AG08395 (cell line): Measurements from ENCODE around the gene CCDC127.
"Not testable (repeated sequence)": the region's sequence is repeated elsewhere in the genome, so short reads cannot be mapped to it uniquely, and the experiment has no call there.

Experiments
- DNase-seq: peaks from one replicate; pipeline ENCODE4 v3.0.0; 2012; ENCODE audit warnings: mixed read lengths, low spot score

CCDC127 gene

DNA sequence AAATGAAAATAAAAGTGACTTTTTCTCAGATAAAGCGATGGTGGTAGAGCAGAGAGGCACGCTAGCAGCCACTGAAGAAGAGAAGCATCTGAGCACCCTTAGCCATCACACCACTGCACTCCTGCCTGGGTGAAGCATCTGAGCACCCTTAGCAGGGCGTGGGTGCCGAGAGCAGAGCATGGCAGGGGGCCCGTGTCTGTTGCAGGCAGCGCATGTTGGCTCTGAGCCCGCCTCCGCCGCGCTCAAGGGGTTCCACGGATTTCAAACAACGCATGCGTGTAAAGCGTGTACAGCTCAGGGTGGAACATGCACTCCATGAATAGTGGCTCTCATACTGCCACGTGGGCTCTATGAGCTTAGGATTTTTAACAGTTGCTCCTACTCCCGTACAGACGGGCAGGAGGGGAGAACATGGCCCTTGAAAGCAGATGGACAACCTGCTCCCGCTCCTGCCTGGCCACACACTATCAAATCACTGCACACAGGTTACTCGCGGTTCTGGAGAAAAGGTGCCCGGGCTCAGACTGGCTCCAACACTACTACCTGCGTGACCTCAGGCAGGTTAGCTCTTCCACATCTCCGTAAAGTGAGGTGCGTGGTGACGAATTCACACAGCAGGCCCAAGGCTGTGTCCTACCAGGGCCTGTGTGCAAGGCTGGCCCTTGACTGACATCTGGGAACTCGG is 14.6 kb downstream of the CCDC127 start:
- DNase-seq = no peak

DNA sequence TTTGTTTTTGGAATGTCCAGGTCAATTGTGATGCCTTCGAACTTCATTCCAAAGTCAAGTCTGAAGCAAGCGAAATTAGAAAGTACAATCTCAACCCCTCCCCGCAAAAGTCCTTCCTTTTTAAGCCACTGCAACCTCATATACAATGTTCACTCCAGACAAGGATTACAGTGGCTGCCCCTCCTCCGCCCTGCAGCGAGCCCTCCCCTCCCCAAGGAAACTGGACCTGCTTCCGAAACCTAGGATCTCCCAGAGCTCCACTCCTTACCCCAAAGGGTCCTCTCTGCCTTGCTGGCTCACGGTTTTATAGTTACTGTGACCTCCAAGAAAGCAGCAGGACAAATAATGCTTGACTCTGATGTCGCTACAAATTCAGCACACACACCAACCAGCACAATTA is 16.3 kb downstream of the CCDC127 start:
- no peak for DNase-seq

DNA sequence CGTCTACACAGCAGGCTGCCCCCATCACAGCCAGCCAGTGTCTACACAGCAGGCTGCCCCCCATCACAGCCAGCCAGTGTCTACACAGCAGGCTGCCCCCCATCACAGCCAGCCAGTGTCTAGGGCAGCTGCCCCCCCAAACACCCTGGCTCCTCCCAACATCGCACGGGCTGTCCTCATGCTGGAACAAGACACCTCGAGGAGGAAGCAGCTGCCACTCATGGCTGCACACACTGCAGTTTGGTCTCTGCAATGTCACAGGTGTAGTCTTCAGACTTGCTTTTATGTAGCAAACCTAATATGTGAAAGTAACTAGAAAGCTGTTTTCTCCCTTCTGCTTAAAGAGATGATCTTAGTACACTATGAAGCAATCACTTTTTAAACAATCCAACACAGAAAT is 17.0 kb downstream of the CCDC127 start:
- no peak for DNase-seq

DNA sequence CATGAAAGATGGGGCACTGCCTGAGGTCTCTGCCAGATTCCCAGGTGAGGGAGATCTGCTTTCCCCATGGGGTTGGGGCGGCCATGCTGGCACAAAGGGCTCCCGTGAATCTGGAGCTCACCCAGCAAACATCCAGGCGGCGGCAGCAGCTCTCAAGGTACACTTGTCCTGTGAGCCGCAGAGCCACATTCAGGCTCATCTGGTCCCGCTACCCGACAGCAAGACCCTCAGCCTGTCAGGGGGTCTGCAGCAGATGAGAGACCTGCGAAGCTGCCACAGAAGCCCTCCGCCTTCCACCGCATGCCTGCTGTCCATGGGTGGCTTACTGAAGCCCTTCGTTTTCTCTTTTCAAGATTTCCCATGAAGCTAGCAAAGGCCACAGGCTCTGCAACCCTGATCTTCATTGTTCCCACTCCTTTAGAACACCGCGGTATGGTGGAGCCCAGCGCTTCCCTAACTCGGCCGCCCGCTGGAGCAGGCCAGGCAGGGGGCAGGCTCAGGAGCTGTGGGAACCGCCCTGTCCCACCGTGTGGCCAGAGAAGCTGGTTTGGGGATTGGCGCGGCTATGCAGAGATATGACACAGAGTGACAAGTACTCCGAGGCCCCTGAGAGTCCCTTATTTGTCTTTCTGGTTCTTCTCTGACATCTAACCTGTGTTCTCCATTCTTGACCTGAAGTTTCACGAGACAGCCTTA is 17.9 kb downstream of the CCDC127 start:
- DNase-seq = no peak

DNA sequence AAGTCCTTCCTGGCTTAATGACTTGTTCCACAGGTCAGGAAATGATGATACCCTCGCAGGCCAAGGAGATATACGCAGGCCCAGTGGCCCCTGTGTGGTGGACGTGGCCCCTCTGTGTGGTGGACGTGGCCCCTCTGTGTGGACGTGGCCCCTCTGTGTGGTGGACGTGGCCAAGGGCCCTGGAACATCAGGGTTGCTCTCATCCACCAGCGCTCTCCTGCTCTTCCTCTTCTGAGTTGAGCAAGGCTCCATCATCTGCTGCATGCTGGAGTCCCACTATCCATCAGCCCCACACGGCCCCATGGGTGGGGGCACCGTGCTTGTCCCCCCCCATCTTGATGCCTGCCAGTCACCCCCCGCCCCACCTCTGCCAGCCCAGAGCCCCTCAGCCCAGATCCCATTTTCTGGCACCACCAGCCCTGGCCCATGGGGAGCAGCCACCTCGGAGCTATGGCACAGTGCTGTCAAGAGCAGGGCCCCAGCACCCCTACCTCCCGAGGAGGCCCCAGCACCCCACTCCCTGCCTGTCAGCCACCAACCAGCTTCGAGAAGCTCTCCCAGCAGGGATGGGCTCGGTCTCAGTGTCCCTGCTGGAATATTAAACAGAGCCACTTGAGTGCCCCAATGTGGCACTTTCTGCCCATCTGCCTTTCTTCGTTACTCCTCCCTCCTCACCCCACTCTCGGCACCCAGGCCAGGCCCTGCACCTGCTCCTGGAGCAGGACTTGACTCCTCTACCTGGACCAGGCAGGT is 18.6 kb downstream of the CCDC127 start:
- no peak for DNase-seq

DNA sequence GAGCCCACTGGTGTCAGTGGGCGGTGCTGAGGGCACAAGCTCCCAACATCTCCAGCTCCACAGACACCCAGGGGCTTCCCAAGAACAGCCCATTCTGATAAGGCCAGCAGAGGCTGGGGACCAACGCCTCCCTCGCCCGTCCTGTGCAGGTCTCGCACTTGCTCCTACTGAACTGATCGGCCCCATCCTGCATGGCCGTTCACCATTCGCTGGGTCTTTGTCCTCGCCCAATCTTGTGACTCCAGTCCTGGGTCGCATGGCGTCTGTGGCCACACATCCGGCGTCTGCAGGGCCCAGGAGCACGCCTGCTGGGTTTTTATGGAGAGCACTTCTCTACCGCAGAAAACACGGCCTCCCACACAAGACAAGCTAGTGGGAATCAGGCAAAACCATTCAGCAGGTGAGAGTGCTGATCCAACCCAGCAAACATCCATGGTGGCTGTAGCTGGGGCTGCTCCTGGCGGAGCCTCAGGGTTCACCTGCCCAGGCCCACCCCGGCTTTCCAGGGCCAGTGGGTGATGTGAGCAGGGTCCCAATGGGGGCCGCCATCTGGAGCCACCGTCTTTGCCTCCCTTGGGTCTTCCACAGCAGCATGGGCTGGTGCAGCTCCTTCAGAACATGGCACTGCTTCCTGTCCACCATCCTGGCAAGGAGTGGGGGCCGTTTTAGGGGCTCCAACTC is 19.3 kb downstream of the CCDC127 start:
- DNase-seq = no peak

DNA sequence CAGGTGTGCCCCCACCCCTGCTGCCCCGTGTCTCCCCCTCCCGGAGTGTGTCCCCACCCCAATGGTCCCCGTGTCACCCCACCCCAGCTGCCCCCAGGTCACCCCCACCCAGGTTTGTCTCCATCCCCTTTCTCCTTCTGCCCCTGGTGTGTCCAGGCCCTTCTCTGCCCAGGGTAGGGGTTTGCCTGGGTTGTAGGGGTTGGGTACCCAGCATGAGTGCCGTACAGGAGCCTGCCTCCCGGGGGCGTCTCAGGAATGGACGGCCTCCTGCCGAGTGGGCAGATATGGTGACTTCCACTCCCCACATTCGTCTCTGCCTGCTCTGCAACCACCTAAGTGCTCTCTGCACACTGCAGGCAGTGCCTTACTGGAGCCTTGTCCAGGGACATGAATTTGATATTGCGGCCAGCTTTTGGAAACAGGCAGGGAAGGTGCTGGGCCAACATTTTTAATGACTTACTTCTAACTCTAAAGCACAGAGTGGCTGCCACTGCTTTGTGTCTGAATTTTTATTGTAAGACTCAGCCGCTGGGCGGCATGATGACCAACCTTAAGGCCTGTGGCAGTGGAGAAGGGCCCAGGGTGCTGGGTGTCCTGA is 20.0 kb downstream of the CCDC127 start:
- no peak for DNase-seq

DNA sequence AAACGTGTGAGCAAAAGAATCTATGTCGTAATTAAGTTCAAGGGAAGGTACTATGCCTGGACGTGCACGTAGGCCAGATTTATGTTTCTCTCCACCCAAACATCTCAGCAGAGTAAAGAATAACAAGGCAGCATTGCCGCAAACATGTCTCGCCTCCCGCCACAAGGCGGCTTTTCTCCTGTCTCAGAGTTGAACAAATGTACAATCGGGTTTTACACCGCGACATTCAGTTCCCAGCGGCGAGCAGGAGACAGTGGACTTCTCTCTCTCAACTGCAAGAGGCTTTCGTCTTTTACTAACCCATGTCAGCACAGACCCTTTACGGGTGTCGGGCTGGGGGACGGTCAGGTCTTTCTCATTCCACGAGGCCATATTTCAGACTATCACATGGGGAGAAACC is 20.9 kb downstream of the CCDC127 start:
- DNase-seq = not testable (repeated sequence)

DNA sequence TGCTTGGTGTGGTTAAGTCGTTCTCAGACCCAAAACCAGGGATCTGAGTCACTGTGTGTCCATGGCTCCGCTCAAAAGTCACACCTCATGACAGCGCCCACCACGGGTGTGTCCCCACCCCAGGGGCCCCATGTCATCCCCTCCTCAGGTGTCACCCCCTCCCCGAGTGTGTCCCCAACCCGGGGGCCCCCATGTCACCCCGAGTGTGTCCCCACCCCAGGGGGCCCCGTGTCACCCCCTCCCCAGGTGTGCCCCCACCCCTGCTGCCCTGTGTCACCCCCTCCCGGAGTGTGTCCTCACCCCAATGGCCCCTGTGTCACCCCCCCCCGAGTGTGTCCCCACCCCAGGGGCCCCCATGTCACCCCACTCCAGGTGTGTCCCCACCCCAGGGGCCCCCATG is 21.6 kb downstream of the CCDC127 start:
- no peak for DNase-seq

DNA sequence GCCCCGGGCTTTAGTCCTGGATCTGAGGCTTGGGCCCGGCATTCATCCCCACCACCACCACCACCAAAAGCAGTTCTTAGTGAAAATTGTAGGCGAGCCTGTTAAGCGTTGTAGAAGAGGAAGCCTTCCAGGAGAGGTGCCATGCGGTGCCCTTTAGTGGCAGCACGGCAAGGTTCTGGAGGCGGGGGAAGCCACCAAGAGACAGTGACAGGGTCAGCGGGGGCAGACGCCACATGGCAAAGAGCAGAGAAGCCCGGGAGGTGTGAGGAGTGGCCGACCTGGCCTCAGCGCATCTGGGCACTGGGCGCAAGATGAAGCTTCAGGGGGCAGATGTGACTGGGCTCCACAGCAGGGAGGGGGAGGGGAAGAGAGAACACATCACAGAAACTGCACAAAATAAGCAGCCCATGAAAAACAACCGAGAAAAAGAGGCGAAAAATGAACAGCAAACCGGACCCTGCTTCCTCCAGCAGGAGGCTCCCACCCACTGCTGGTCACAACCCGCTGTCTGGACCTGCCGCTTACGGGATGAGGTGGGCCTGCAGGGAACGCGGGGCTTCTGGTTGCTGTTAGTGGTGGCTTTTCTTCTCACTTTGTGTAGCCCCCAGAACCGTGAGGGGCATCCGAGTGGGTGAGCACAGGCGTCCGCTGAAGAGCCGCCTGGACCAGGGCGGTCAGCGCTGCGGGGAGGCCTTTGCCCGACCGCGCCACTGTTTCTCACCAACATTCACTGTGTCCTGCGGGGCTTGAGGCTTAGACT is 22.4 kb downstream of the CCDC127 start:
- no peak for DNase-seq

DNA sequence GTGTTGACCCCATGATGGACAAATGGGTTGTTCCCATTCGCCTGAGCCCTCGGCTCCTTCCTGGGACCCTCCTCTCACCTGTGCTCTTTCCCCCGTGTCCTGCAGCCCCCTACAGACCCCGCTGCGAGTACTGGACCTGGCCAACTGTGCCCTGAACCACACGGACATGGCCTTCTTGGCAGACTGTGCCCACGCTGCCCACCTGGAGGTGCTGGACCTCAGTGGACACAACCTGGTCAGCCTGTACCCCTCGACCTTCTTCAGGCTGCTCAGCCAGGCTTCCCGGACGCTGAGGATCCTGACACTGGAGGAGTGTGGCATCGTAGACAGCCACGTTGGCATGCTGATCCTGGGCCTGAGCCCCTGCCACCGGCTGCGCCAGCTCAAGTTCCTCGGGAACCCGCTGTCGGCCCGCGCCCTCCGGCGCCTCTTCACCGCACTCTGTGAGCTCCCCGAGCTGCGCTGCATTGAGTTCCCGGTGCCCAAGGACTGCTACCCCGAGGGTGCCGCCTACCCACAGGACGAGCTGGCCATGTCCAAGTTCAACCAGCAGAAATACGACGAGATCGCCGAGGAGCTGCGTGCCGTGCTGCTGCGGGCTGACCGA is 23.2 kb downstream of the CCDC127 start:
- no peak for DNase-seq

DNA sequence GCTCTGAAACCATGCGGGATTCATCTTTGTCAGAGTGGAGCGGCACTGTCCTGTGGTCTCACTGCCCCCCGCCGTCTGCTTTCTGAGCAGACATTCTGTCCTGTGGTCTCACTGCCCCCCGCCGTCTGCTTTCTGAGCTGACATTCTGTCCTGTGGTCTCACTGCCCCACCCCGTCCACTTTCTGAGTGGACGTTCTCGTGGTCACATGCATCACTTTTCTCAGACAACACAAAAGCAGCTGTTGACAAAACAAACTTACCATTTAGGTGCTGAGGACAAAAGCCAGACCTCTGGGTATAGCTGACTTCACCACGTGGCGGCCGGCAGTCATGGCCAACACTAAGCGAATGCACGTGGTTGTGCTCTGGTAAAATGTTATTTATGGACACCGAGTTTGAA is 23.9 kb downstream of the CCDC127 start:
- no peak for DNase-seq

DNA sequence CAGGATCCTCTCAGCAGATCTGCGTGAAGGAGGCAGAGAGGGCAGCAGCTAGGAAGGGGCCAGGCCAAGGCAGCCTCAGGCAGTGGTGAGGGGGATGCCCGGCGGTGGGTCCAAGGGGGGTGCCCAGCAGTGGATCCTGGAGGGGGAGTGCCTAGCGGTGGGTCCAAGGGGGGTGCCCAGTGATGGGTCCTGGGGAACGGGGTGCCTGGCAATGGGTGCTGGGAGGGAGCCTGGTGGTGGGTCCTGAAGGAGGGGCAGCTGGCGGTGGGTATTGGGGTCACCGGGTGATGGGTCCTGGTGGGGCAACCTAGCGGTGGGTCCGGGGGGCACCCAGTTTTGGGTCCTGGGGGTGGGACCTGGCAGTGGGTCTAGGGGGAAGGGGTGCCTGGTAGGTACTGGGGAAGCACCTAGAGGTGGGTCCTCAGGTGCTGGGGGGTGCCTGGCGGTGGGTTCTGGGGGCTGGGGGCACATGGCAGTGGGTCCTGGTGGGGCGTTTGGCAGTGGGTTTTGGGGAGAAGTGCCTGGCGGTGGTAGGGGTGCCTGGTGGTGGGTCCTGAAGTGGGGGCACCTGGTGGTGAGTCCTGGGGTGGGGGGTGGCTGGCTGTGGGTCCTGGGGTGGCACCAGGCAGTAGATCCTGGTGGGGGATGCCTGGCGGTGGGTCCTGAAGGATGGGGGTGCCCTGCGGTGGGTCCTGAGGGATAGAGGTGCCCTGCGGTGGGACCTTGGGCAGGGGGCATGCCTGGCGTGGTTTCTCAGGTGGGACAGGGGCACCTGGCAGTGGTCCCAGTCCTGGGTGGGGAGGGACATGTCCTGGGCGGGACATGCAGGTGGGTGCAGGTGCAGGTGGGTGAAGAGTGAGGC is 24.8 kb downstream of the CCDC127 start:
- DNase-seq = no peak

DNA sequence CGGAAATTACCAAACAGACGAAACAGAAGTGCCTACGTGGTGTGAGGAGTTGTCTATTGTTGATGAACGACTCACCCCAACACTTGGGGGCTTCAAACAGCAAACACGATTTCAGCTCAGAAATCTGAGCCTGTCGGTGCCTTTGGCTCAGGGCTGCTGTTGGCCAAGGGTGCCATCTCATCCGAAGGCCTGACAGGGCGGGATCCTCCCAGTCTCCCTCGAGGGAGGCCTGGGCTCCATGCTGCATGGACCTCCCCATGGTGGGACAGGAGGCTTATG is 25.3 kb downstream of the CCDC127 start:
- DNase-seq = no peak

DNA sequence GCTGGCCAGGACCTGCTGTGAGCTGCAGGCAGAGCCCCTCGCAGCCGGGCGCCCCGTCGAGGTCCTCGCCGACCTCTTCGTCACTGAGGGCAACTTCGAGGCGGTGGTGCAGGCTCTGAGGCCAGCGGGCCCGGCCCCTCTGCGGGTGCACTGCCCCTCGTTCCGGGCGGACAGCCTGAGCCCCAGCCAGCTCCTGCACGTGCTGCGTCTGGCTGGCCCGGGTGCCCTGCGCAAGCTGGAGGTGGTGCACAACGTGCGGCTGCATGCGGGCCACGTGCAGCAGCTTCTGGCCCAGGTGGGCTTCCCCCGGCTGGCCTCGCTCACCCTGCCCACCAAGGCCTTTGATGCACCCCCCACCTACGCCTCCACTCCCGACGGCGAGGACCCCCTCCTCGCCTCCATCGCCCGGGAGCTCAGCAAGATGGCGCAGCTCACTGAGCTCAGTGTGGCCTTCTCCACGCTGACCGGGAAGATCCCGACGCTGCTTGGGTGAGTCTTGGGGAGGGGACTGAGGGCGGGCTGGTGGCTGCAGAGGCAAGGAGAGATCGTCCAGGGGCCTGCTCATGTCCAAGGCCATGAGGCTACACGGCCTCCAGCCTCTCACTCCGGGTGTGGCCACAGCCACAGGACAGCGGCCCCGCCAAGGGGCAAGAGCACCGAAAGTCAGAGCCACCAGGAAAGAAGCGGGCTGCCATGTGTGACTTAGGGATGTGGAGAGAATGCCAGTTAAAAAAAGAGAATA is 25.8 kb downstream of the CCDC127 start:
- no peak for DNase-seq

DNA sequence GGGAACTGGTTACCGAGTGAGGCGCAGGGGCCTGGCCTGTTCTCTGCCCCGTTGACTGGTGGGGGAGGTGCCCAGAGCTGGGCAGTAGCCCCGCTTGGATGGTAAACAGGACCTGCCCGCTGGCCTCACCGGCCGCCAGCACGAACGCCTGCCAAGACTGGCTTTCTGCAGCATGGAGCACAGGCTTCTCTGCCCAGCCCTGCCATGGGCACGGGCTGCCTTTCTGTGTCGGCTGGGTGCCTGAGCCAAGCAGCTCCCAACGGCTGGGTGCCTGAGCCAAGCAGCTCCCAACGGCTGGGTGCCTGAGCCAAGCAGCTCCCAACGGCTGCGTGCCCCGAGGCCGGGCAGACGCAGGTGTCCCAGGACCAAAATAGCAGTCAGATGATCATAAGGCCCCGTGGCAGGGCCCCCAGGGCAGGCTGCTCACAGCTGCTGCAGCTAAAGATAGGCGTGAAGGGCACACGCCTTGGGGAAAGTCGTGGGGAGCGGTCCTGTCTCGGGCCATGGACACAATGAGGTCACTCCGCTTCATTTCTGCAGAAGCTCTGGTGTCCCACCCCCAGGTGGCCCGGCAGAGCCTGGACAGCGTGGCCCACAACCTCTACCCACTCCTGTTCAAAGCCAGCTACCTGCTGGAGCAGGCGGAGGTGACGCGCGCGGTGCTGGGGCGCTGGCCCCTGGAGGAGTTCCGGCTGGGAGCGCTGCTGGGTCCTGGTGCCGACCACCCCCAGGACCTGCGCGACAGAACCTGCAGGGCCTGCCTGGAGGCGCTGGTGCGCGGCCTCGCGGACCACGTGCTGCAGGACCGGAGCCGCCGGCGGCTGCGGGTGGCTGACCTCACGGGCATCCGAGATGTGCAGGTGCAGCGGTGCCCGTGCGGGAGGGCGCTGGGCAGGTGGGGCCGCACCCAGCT is 26.7 kb downstream of the CCDC127 start, which contains the start of gene LRRC14B:
LRRC14B (plus strand) TSS at position 460 of the 913 bp plus-strand sequence; CDS start at position 504, 44 bp downstream.
- DNase-seq = no peak

DNA sequence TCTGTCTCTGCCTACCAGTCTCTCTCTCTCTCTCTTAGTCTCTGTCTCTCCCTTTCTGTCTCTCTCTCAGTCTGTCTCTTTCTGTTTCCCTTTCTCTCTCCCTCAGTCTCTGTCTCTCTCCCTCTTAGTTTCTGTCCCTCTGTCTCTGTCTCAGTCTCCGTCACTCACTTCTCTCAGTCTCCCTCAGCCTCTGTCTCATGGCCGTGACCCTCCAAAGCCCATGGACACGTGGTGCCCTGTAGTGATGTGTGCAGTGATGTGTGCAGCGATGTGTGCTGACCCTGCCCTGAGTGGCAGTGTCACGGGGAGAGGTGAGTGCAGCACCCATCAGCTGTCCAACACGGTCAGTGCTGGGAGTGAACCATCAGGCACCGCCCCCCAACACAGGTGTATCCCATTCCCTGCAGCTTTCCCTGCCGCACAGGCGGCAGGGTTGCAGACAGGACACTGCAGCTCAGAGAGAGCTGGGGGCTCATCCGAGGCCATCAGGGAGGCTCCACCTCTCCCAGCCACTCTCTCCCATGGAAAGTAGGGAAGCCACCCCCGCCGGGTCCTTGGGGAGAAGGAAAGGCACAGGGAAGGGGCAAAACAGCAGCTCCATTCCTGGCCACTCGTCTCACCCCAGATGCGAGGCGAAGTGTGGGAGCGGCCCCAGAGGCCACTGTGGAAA is 27.5 kb downstream of the CCDC127 start:
- DNase-seq = no peak

DNA sequence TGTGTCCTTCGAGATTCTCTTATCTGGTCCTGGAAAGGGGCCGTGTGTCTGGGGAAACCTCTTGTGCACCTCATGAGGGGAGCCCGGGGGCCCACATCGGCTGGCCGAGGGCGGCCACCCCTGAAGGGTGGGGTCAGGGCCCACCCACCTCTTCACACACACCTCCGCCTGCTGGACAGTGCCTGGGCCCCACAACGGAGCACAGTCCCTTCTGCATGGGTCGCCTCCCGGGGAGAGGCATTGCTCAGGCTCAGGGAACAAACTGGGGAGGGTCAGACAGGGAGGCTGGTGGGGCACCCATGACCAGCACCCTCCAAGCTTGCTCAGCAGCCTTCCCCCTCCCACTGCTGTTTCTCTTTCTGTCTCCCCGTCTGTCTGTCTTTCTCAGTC is 28.0 kb downstream of the CCDC127 start:
- no peak for DNase-seq
